Measurements from ENCODE around the gene ABHD16B. TPM values are rescaled to one million over a fixed set of nuclear protein-coding genes. Genes with fewer than 3 reads are reported as not detected.

The ABHD16B gene
- total RNA-seq, 4 donors from 2014 or later: not detected

DNA sequence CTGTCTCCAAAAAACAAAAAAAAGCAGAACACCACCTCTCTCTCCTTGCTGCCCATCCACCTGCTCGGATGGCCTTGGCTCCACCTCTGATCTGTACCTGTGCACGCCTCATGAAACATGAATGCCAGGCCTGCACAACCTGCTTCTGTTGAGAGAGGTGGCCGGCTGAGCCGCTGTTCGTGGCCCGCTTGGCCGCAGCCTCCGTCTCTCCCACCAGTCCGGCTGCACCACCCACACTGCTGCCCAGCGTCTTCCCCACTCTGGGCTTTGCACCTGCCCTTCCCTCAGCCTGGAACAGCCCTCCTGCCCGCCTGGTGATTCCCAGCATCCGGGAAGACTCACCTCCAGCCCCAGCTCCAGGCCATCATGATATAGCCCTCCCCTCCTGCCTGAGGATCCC lies 18.1 kb upstream of the ABHD16B start:
- DNase-seq: no peak
- no peak overlapping the region for H3K4me3 ChIP-seq
- H3K27me3 ChIP-seq: peaks cover 0 to 3% of the 10 kb centered on the region in 2 donors
- H3K36me3 ChIP-seq: no peaks in the 10 kb centered on the region
- no peak overlapping the region for H3K27ac ChIP-seq
- no peak for TF ChIP-seq POLR2A (IDR thresholded peaks at IDR 0.05)
- TF ChIP-seq, protein P1, sequence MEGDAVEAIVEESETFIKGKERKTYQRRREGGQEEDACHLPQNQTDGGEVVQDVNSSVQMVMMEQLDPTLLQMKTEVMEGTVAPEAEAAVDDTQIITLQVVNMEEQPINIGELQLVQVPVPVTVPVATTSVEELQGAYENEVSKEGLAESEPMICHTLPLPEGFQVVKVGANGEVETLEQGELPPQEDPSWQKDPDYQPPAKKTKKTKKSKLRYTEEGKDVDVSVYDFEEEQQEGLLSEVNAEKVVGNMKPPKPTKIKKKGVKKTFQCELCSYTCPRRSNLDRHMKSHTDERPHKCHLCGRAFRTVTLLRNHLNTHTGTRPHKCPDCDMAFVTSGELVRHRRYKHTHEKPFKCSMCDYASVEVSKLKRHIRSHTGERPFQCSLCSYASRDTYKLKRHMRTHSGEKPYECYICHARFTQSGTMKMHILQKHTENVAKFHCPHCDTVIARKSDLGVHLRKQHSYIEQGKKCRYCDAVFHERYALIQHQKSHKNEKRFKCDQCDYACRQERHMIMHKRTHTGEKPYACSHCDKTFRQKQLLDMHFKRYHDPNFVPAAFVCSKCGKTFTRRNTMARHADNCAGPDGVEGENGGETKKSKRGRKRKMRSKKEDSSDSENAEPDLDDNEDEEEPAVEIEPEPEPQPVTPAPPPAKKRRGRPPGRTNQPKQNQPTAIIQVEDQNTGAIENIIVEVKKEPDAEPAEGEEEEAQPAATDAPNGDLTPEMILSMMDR (IDR thresholded peaks at IDR 0.05): no peak
- peaks cover 0 to 20% (median 0%) of the 10 kb centered on the region in 4 donors for H3K4me1 ChIP-seq
- H3K9me3 ChIP-seq: no peaks in the 10 kb centered on the region

DNA sequence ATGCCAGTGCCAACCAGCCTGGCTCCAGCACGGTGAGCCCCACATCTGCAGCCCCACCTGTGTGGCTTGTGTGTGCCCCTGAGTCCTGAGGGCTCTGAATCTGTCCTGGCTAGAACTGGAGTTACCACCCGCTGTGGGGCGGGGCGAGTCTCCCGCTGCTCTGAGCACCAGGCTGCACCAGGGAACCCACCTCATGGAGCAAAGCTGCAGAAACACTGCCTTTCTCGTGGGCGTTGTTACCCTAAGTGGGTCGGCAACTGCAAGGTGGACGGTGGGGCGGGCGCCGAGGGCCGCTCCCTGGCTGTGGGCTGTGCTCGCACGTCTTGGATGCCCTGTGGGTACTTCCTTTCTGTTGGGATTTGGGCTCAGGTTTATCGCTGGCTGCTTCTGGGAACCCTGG lies 17.5 kb upstream of the ABHD16B start:
- Histone ChIP-seq H3K9me3 (no peaks in the 10 kb centered on the region), H3K27me3 (peaks cover 0 to 3% of the 10 kb centered on the region in 2 donors), H3K4me3 (no peak overlapping the region), H3K27ac (no peak overlapping the region), H3K36me3 (no peaks in the 10 kb centered on the region), H3K4me1 (peaks cover 0 to 20% (median 0%) of the 10 kb centered on the region in 4 donors)
- TF ChIP-seq, protein P1 (IDR thresholded peaks at IDR 0.05): no peak
- no peak for TF ChIP-seq POLR2A (IDR thresholded peaks at IDR 0.05)
- no peak for DNase-seq

DNA sequence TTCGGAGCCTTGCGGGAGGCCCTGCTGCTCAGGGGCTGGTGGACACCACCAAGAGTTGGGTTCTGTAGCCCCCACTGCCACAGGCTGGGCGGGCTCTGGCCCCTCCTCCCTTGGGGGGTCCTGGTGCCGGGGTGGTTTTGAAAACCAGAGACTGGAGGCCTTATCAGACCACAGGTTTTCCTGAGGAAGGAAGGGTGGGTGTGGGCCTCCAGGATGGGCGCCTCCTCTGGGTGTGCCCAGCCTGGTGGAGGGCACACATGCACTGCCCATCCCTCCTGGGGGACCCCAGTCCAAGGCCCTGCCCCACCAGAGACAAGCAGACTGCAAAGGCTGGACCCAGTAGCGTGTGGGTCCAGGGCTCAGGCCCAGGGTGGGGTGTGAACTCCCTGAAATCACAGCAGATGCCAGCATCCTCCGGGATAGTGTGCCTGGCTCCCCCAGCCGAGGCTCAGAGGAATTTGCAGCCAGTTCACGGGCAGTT lies 16.7 kb upstream of the ABHD16B start:
- TF ChIP-seq POLR2A (IDR thresholded peaks at IDR 0.05): no peak
- TF ChIP-seq, protein P1 (IDR thresholded peaks at IDR 0.05): no peak
- Histone ChIP-seq H3K27me3 (peaks cover 0 to 3% of the 10 kb centered on the region in 2 donors), H3K4me3 (no peak overlapping the region), H3K9me3 (no peaks in the 10 kb centered on the region), H3K27ac (no peak overlapping the region), H3K4me1 (peaks cover 0 to 20% (median 0%) of the 10 kb centered on the region in 4 donors), H3K36me3 (no peaks in the 10 kb centered on the region)
- DNase-seq: no peak

DNA sequence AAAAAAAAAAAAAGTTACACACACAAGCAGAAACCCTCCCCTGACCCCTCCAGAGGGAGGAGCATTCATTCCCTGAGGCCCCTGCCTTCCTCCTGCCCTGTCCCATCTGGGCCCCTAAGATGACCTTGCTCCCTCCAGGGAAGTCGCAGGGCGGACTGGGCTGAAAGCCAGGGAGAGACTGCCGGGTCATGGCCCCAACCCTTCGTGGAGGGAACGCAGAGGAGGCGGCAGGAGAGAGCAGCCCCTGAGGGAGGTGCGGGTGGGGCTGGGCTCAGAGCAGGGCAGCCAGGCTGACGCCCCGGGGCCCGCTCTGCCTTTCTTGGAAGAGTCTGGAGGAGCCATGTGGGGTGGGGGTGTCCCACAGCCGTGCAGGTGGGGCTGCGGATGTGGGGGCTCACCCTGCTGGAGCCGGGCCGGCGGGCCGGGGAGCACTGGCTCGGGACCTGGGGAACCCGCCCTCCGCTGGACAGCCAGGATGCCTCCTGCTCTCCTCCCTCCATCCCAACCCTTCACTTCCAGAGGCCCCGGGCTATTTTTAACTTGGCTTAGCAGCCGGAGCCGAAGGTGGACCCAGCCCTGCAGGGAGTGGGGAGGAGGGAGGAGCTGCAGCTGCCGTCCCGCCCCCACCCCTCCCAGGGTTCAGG lies 15.0 kb upstream of the ABHD16B start:
- H3K36me3 ChIP-seq: no peaks in the 10 kb centered on the region

DNA sequence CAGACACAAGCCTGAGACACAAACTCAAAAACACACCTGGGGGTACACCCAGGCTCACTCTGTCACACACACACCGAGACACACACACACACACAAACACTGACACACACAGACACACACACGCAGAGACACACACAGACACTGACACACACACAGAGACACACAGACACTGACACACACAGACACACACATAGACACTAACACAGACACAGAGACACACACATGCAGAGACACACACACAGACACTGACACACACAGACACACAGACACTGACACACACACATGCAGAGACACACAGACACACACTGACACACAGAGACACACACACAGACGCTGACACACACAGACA lies 14.4 kb upstream of the ABHD16B start:
- Histone ChIP-seq H3K9me3 (no peaks in the 10 kb centered on the region), H3K27me3 (peaks cover 0 to 3% of the 10 kb centered on the region in 2 donors), H3K4me1 (peaks cover 0 to 20% (median 0%) of the 10 kb centered on the region in 4 donors), H3K4me3 (no peak overlapping the region), H3K36me3 (no peaks in the 10 kb centered on the region), H3K27ac (peak overlapping the region in 2 of 4 donors; percentile 45 to 46)
- no peak for DNase-seq
- no peak for TF ChIP-seq POLR2A (IDR thresholded peaks at IDR 0.05)
- TF ChIP-seq, protein P1 (IDR thresholded peaks at IDR 0.05): no peak

More for the DNA sequence above, 15.0 kb upstream of the ABHD16B start:
- Histone ChIP-seq H3K27me3 (peaks cover 0 to 3% of the 10 kb centered on the region in 2 donors), H3K9me3 (no peaks in the 10 kb centered on the region), H3K4me1 (peaks cover 0 to 20% (median 0%) of the 10 kb centered on the region in 4 donors), H3K4me3 (no peak overlapping the region), H3K27ac (peak overlapping the region in 2 of 4 donors; percentile 45 to 65)
- TF ChIP-seq, protein P1 (IDR thresholded peaks at IDR 0.05): no peak
- TF ChIP-seq POLR2A (IDR thresholded peaks at IDR 0.05): no peak
- DNase-seq: no peak

Measured in Peyer's patch (tissue), 4 donors.